NCI-H510A (cell line): ENCODE measurements around the gene HAUS3.
A peak's percentile ranks its signal among the peaks of the same experiment; 100 is the strongest.
"Not testable (repeated sequence)": the region's sequence is repeated elsewhere in the genome, so short reads cannot be mapped to it uniquely, and the experiment has no call there.

Experiments
- DNase-seq: peaks from one replicate; lab custom pipeline; 2025; lab: John Stamatoyannopoulos, UW

The HAUS3 gene

GRCh38 chr4:2251795-2252529 is 10.0 kb upstream of the HAUS3 start:
- DNase-seq: no peak

GRCh38 chr4:2251073-2251794 is 9.3 kb upstream of the HAUS3 start:
- no peak for DNase-seq

- DNase-seq: no peak
Measured at GRCh38 chr4:2250357-2251072, 8.6 kb upstream of the HAUS3 start.

GRCh38 chr4:2249526-2250356 is 7.8 kb upstream of the HAUS3 start:
- no peak for DNase-seq

- no peak for DNase-seq
Measured at GRCh38 chr4:2248821-2249261, 6.9 kb upstream of the HAUS3 start.

GRCh38 chr4:2248044-2248780 is 6.3 kb upstream of the HAUS3 start:
- DNase-seq: no peak

GRCh38 chr4:2247128-2248043 is 5.5 kb upstream of the HAUS3 start:
- DNase-seq: no peak

GRCh38 chr4:2246384-2247127 is 4.6 kb upstream of the HAUS3 start:
- no peak for DNase-seq

GRCh38 chr4:2245787-2246275 is 3.9 kb upstream of the HAUS3 start:
- no peak for DNase-seq

- no peak for DNase-seq
Measured at GRCh38 chr4:2245057-2245786, 3.3 kb upstream of the HAUS3 start.

GRCh38 chr4:2243681-2244380 is 1.9 kb upstream of the HAUS3 start:
- no peak for DNase-seq

- DNase-seq: no peak
Measured at GRCh38 chr4:2241003-2241402, 918 bp downstream of the HAUS3 start.

GRCh38 chr4:2236944-2237666 is 4.8 kb downstream of the HAUS3 start:
- DNase-seq: no peak

- DNase-seq: no peak
Measured at GRCh38 chr4:2231082-2231481, 10.8 kb downstream of the HAUS3 start.

- DNase-seq: no peak
Measured at GRCh38 chr4:2226261-2226660, 15.7 kb downstream of the HAUS3 start.

GRCh38 chr4:2222838-2223237 is 19.1 kb downstream of the HAUS3 start:
- DNase-seq: peak; percentile 13

- not testable (repeated sequence) for DNase-seq
Measured at GRCh38 chr4:2221378-2221777, 20.5 kb downstream of the HAUS3 start.
